ENCODE measurements around the gene ZSWIM7.
A peak's percentile ranks its signal among the peaks of the same experiment; 100 is the strongest.
"Not testable (repeated sequence)": the region's sequence is repeated elsewhere in the genome, so short reads cannot be mapped to it uniquely, and the experiment has no call there.

The ZSWIM7 gene

GRCh38 chr17:15957608-15958307, 41.7 kb downstream of the ZSWIM7 start:
- no peak for DNase-seq (ENCODE audit: low read depth in 3 of 3)

DNA sequence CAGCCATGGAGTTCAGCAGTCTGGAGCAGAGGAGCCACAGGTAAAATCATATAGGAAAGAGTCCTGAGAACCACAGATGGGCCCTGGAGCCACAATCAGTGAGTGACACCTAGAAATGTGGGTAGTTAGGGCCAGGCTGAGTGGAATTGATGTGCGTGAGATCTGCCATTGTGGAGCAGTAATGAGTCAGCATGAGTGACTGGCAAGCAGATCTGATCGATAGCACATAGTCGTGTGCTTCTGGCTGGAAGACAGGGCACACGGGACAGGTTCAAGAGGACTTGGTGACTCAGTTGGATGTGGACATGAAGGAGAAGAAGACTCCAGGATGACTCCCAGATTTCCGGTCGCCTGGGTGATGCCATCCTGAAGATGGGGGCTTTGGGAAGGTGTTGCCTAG, 42.3 kb downstream of the ZSWIM7 start:
- DNase-seq (ENCODE audit: low read depth in 3 of 3) = no peak

DNA sequence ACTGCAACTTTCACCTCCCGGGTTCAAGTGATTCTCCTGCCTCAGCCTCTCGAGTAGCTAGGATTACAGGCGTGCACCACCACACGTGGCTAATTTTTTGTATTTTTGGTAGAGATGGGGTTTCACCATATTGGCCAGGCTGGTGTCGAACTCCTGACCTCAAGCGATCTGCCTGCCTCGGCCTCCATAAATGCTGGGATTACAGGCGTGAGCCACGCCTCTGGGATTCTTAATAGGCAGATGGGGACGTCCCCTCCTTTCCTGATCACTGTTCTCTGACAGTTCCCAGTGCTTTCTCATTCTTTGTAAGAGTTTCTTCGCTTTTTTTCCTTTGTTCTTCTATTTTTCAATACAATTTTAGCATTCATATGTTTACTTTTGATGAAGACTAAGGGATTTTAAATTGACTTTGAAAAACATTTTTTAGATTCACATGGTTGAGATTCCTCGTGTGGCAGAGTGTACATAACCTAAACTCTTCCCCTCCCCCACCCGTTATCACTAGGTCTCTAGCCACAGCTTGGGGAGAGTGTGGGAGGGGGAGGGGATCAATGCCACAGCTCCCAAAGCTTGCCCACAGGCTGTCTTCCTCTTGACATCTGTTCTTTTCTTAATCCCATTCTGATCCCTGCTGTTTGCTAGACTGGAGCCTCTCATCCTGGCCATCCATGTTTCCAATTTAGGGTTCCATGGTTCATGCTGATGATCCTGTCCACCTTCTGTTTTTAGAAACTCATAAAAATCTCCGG, 43.5 kb downstream of the ZSWIM7 start:
- no peak for DNase-seq (ENCODE audit: low read depth in 3 of 3)

GRCh38 chr17:15954222-15954621, 45.3 kb downstream of the ZSWIM7 start:
- no peak for DNase-seq (ENCODE audit: low read depth in 3 of 3)

- no peak for DNase-seq (ENCODE audit: low read depth in 3 of 3)
These were observed 46.4 kb downstream of the ZSWIM7 start for GRCh38 chr17:15952916-15953790.

DNA sequence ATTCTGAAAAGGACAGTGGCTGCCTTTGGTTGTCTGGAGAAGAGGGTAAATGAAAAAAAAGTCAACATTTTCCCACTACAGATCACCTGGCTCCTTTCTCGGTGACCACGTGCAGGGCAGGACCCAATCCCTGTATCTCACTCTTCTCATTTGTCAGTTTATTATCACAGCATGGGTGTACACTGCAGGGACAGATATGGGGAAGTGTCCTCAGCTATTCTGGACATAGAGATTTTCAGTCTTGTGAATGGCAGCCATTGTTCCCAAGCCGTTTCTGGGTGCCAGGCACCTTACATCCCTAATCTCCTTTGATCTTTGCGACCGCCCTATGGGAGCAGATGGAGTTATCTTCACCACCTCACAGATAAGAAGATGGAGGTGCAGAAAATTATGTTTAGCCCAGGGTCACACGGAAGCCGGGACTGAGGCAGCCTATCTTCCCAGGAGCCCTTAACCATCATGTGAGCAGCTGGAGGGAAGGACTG, 47.4 kb downstream of the ZSWIM7 start:
- no peak for DNase-seq (ENCODE audit: low read depth in 3 of 3)

GRCh38 chr17:15951368-15952047, 48.0 kb downstream of the ZSWIM7 start:
- no peak for DNase-seq (ENCODE audit: low read depth in 3 of 3)

DNA sequence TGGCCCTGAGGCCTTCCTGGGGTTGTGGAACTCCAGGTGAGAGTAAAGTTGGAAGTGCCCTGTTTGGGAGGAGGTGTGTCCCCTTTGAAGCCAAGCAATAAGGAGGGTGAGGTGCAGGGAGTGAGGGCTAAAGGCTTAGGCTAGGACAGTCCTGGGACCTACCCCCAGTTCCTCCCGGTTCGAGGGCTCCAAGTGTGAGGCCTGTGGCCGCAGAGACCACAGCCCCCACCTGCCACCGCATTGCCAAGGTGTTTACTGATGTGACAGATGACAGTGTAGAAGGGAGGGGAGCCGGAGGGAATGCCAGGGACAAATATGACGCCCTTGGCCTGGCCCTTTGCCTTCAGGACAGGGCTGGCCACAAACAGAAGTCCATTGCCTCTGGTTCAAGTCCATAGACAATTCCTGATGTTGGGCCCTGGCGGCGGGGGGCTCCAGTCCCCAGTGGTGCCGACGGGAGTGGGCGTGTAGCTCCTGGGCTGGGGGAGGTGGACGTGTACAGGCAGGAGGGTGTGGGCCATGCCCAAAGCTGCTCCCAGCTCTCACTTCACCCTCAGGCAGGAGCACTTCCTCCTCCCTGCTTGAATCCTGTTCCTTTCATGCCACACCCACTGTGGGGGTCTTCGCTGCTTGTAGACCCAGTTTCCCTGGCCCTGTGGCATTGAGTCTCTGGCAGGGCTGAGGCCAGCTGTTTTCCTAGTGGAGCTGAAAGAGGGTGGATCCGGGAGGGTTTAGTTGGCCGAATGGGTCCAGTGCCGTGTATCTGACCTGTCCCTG, 51.3 kb downstream of the ZSWIM7 start:
- no peak for DNase-seq (ENCODE audit: low read depth in 3 of 3)

- no peak for DNase-seq (ENCODE audit: low read depth in 3 of 3)
These were observed 52.2 kb downstream of the ZSWIM7 start for GRCh38 chr17:15947271-15947670.

DNA sequence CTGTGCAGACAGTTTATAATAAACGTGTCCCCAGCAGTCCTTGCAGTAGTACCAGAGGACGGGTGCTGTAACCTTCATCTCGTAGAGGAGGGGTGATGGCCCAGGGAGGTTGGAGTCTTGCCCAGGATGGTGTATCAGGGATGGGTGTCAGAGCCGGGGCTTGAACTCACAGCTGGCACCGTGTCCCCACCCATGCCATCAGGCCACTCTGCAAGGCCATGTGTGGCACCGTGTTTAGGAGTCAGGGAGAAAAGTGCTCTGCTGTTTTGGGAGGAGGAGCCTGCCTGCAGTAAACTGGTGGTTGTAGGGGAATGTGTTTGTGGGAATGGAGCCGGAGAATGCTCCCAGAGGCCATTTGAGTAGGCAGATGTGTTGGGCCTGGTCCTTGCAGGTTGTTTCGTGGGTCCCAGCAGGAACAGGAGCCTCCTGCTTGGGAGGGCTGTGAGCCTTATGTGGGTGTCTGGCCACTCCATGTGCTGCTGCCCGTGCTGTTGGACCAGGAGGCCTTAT, 52.8 kb downstream of the ZSWIM7 start:
- no peak for DNase-seq (ENCODE audit: low read depth in 3 of 3)

GRCh38 chr17:15945527-15946191, 53.8 kb downstream of the ZSWIM7 start:
- DNase-seq (ENCODE audit: low read depth in 3 of 3) = peak in 1 of 3 experiments; percentile 55

DNA sequence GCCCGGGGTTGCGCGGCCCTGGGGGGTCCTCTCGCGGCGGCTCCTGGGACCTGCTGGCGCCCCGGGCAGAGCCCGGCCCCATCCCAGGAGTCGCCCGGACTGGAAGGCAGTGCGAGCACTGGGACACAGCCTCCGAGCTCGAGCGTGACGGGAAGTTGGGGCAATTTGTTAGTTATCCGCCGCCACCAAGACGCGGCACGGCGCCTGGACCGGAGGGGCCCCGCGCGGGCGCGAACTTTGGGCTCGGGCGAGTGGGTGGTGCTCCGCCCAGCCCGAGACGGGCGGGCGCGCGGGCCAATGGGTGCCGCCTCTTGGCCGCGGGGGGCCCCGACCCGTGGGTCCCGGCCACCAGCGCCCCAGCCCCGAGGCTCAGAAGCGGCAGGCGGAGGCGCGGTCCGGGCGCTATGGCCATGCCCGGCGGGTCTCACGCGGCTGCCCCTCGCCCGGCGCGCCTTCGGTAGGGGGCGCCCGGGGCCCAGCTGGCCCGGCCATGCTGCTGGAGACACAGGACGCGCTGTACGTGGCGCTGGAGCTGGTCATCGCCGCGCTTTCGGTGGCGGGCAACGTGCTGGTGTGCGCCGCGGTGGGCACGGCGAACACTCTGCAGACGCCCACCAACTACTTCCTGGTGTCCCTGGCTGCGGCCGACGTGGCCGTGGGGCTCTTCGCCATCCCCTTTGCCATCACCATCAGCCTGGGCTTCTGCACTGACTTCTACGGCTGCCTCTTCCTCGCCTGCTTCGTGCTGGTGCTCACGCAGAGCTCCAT, 54.6 kb downstream of the ZSWIM7 start, which contains the start of gene ADORA2B:
Gene ADORA2B (plus strand): TSS at position 372 of the 768 bp plus-strand sequence. CDS start 119 bp downstream, at position 491.
- peak in 2 of 3 experiments; percentile 27 to 50 for DNase-seq (ENCODE audit: low read depth in 3 of 3)

- no peak for DNase-seq (ENCODE audit: low read depth in 3 of 3)
These were observed 55.3 kb downstream of the ZSWIM7 start for GRCh38 chr17:15943971-15944758.

GRCh38 chr17:15942207-15942833, 57.2 kb downstream of the ZSWIM7 start:
- DNase-seq (ENCODE audit: low read depth in 3 of 3) = no peak

GRCh38 chr17:15941781-15942180, 57.7 kb downstream of the ZSWIM7 start:
- DNase-seq (ENCODE audit: low read depth in 3 of 3) = no peak

DNA sequence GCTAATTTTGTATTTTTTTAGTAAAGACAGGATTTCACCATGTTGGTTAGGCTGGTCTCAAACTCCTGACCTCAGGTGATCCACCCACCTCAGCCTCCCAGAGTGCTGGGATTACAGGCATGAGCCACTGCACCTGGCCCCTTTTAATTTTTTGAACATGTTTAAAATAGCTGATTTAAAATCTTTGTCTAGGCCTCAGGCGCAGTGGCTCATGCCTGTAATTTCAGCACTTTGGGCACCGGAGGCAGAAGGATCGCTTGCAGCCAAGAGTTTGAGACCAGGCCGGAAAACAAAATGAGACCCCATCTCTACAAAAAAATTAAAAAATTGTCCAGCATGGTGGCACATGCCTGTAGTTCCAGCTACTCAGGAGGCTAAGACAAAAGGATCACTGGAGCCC, 63.0 kb downstream of the ZSWIM7 start:
- not testable (repeated sequence) for DNase-seq (ENCODE audit: low read depth in 3 of 3)

DNA sequence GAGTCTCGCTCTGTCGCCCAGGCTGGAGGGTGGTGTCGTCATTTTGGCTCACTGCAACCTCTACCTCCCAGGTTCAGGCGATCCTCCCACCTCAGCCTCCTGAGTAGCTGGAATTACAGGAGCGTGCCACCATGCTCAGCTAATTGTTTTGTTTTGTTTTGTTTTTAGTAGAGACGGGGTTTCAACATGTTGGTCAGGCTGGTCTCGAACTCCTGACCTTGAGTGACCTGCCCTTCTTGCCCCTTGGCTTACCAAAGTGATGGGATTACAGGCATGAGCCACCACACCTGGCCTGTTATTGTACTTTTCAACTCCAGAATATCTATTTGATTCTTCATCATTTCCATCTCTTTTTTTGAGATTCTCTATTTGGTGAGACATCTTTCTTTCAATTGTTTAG, 63.6 kb downstream of the ZSWIM7 start:
- no peak for DNase-seq (ENCODE audit: low read depth in 3 of 3)

DNA sequence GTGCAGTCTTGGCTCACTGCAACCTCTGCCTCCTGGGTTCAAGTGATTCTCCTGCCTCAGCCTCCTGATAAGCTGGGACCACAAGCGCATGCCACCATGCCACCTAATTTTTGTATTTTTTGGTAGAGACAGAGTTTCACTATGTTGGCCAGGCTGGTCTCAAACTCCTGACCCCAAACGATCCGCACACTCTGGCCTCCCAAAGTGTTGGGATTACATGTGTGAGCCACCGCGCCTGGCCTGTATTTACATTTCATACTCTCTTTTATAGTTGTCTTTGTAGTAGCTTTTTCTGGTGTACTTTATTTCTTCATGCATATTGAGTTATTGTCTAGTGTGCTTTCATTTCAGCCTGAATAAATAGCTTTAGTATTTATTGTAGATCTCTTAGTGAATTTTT, 64.6 kb downstream of the ZSWIM7 start:
- DNase-seq (ENCODE audit: low read depth in 3 of 3) = no peak
